ENCODE results near the gene RABGEF1.
"Not testable (repeated sequence)": the region's sequence is repeated elsewhere in the genome, so short reads cannot be mapped to it uniquely, and the experiment has no call there.

The RABGEF1 gene

GRCh38 chr7:66740302-66740979, at the start of gene RABGEF1:
TSS of gene RABGEF1 (plus strand) at chr7:66740733. CDS start at chr7:66771900, 31,167 bp downstream.
- DNase-seq, result peak; percentile 99 to 100 (median 99)

- no peak for DNase-seq
Observed at GRCh38 chr7:66693331-66693730, 47.2 kb upstream of the RABGEF1 start.

- no peak for DNase-seq
Observed at GRCh38 chr7:66694286-66694685, 46.2 kb upstream of the RABGEF1 start.

GRCh38 chr7:66695417-66695816, 45.1 kb upstream of the RABGEF1 start:
- not testable (repeated sequence) for DNase-seq

- not testable (repeated sequence) for DNase-seq
Observed at GRCh38 chr7:66696134-66696533, 44.4 kb upstream of the RABGEF1 start.

- no peak for DNase-seq
Observed at GRCh38 chr7:66696774-66697191, 43.8 kb upstream of the RABGEF1 start.

GRCh38 chr7:66697449-66698438, 42.8 kb upstream of the RABGEF1 start:
- no peak for DNase-seq

- no peak for DNase-seq
Observed at GRCh38 chr7:66698652-66699205, 41.8 kb upstream of the RABGEF1 start.

GRCh38 chr7:66699998-66700397, 40.5 kb upstream of the RABGEF1 start:
- DNase-seq, result no peak

- no peak for DNase-seq
Observed at GRCh38 chr7:66700633-66701131, 39.9 kb upstream of the RABGEF1 start.

GRCh38 chr7:66707825-66708224, 32.7 kb upstream of the RABGEF1 start:
- DNase-seq, result no peak

- DNase-seq, result not testable (repeated sequence)
Observed at GRCh38 chr7:66710752-66711151, 29.8 kb upstream of the RABGEF1 start.

GRCh38 chr7:66713687-66714086, 26.8 kb upstream of the RABGEF1 start:
- no peak for DNase-seq

- DNase-seq, result not testable (repeated sequence)
Observed at GRCh38 chr7:66716634-66717033, 23.9 kb upstream of the RABGEF1 start.

- DNase-seq, result peak in 2 of 3 donors; percentile 53 to 57
Observed at GRCh38 chr7:66720561-66720960, 20.0 kb upstream of the RABGEF1 start.

GRCh38 chr7:66725843-66726242, 14.7 kb upstream of the RABGEF1 start:
- no peak for DNase-seq

GRCh38 chr7:66727058-66727457, 13.5 kb upstream of the RABGEF1 start:
- DNase-seq, result no peak

- no peak for DNase-seq
Observed at GRCh38 chr7:66728571-66728970, 12.0 kb upstream of the RABGEF1 start.

GRCh38 chr7:66729274-66729673, 11.3 kb upstream of the RABGEF1 start:
- DNase-seq, result no peak

- no peak for DNase-seq
Observed at GRCh38 chr7:66731986-66732385, 8.5 kb upstream of the RABGEF1 start.

GRCh38 chr7:66732439-66732838, 8.1 kb upstream of the RABGEF1 start:
- no peak for DNase-seq

GRCh38 chr7:66734006-66734405, 6.5 kb upstream of the RABGEF1 start:
- DNase-seq, result no peak

- no peak for DNase-seq
Observed at GRCh38 chr7:66735154-66735553, 5.4 kb upstream of the RABGEF1 start.
